Activated CD8-positive, alpha-beta T cell treated with anti-CD3 and anti-CD28 coated beads, Interleukin-2, amount 10 ng/mL, durations not matched to agents 7 days and 5 days (primary cell): ENCODE results near the gene PDE3B. TPM values are rescaled to one million over a fixed set of nuclear protein-coding genes. Genes with fewer than 3 reads are reported as not detected.
A peak's percentile ranks its signal among the peaks of the same experiment; 100 is the strongest.

ENCODE experiments used
- ATAC-seq: fragments of 150-1000 bp; cut with Tn5 transposase; one replicate; pipeline ENCODE4 v1.10.0; 2021; ENCODE audit warnings: moderate library complexity
- CTCF ChIA-PET: fragments of 350-600 bp; sonication (Branson Sonifier 250); formaldehyde crosslinking; loops from one replicate; lab custom pipeline; 2021; ENCODE audit warnings: antibody characterized with exemption; lab: Charles Lee
- POLR2A ChIA-PET: fragments of 350-600 bp; sonication (Branson Sonifier 250); formaldehyde crosslinking; loops from one replicate; lab custom pipeline; 2021; ENCODE audit warnings: antibody characterized with exemption; lab: Charles Lee
- DNase-seq: peaks from one replicate; pipeline ENCODE4 v3.0.0-alpha.2; 2020
- H3K27ac Mint-ChIP-seq: one replicate; pipeline ENCODE4 v1.8.0; 2021; ENCODE audit warnings: mild to moderate bottlenecking, mixed read lengths
- H3K27me3 Mint-ChIP-seq: one replicate; pipeline ENCODE4 v1.8.0; 2021; ENCODE audit warnings: low read depth, mixed read lengths
- H3K36me3 Mint-ChIP-seq: one replicate; pipeline ENCODE4 v1.8.0; 2021; ENCODE audit warnings: low read depth, mixed read lengths
- H3K4me1 Mint-ChIP-seq: one replicate; pipeline ENCODE4 v1.8.0; 2021; ENCODE audit warnings: low read depth, mixed read lengths
- H3K4me3 Mint-ChIP-seq: one replicate; pipeline ENCODE4 v1.8.0; 2021; ENCODE audit warnings: mild to moderate bottlenecking, mixed read lengths
- H3K9me3 Mint-ChIP-seq: one replicate; pipeline ENCODE4 v1.8.0; 2022; ENCODE audit warnings: mixed read lengths; ENCODE audit not compliant: insufficient read depth
- total RNA-seq, 2 experiments: library from RNA; stranded (reverse); gene quantifications; one replicate each; pipeline ENCODE4 v1.2.3, GENCODE V29; 2021

The PDE3B gene
- total RNA-seq, 2 experiments from 2014 or later, result 74.8 to 81.4 TPM

GRCh38 chr11:14641801-14642200 is 1.8 kb upstream of the PDE3B start:
- peaks cover 55% of the 10 kb centered on the region for H3K36me3 Mint-ChIP-seq
- H3K4me3 Mint-ChIP-seq, result peak overlapping the region; percentile 81
- ChIA-PET CTCF (interaction anchor here (1.0 to 1.8 kb wide), 3 partner anchors 100 to 266 kb away, joined by 3 to 6 read pairs (median 4); no protein-coding TSS in a partner anchor), POLR2A (interaction anchor here (0.6 to 4.3 kb wide), 2 partner anchors 120 to 123 kb away, joined by 3 to 52 read pairs; no protein-coding TSS in a partner anchor)
- ATAC-seq, result no peak
- no peak for DNase-seq
- peak overlapping the region; percentile 23 for H3K27ac Mint-ChIP-seq
- peaks cover 47% of the 10 kb centered on the region for H3K4me1 Mint-ChIP-seq
- H3K27me3 Mint-ChIP-seq, result no peaks in the 10 kb centered on the region
- no peaks in the 10 kb centered on the region for H3K9me3 Mint-ChIP-seq

- Mint-ChIP-seq H3K9me3 (no peaks in the 10 kb centered on the region), H3K27ac (peak overlapping the region; percentile 81), H3K36me3 (peaks cover 52% of the 10 kb centered on the region), H3K4me3 (peak overlapping the region; percentile 81), H3K4me1 (peaks cover 41% of the 10 kb centered on the region), H3K27me3 (no peaks in the 10 kb centered on the region)
- POLR2A ChIA-PET, result interaction anchor here (4.1 to 4.7 kb wide), 3 partner anchors 64 to 249 kb away, joined by 20 to 52 read pairs (median 36); partner anchors contain the start of gene CYP2R1
- CTCF ChIA-PET, result interaction anchor here (1.8 to 3.3 kb wide), 2 partner anchors 105 to 265 kb away, joined by 6 to 22 read pairs; no protein-coding TSS in a partner anchor
- ATAC-seq (no peak), DNase-seq (no peak)
Measured at GRCh38 chr11:14642453-14642852, 1.2 kb upstream of the PDE3B start.

- peak; percentile 2 for ATAC-seq
- Mint-ChIP-seq H3K9me3 (no peaks in the 10 kb centered on the region), H3K4me3 (peak overlapping the region; percentile 81), H3K27ac (peak overlapping the region; percentile 81), H3K4me1 (peaks cover 40% of the 10 kb centered on the region), H3K36me3 (peaks cover 52% of the 10 kb centered on the region), H3K27me3 (no peaks in the 10 kb centered on the region)
- POLR2A ChIA-PET, result interaction anchor here (0.9 to 4.7 kb wide), 7 partner anchors 8 to 280 kb away, joined by 3 to 52 read pairs (median 6); partner anchors contain the start of gene CYP2R1
- CTCF ChIA-PET, result interaction anchor here (1.1 to 4.1 kb wide), 5 partner anchors 106 to 265 kb away, joined by 4 to 22 read pairs (median 6); partner anchors contain the start of gene PSMA1
- peak; percentile 43 for DNase-seq
Measured at GRCh38 chr11:14642873-14643696, 519 bp upstream of the PDE3B start.

- H3K36me3 Mint-ChIP-seq, result peaks cover 58% of the 10 kb centered on the region
- peak overlapping the region; percentile 81 for H3K4me3 Mint-ChIP-seq
- CTCF ChIA-PET, result interaction anchor here (0.8 to 4.1 kb wide), 24 partner anchors 8 to 263 kb away, joined by 3 to 22 read pairs (median 4); partner anchors contain the start of genes CYP2R1 and PSMA1
- peak overlapping the region; percentile 91 for H3K27ac Mint-ChIP-seq
- no peaks in the 10 kb centered on the region for H3K9me3 Mint-ChIP-seq
- DNase-seq (peak; percentile 59), ATAC-seq (peak; percentile 43)
- peaks cover 45% of the 10 kb centered on the region for H3K4me1 Mint-ChIP-seq
- H3K27me3 Mint-ChIP-seq, result no peaks in the 10 kb centered on the region
- POLR2A ChIA-PET, result interaction anchor here (0.6 to 4.7 kb wide), 30 partner anchors 9 to 279 kb away, joined by 3 to 52 read pairs (median 4); partner anchors contain the start of genes COPB1, CYP2R1 and PSMA1
Measured at GRCh38 chr11:14644226-14645014, 816 bp downstream of the PDE3B start.

- POLR2A ChIA-PET, result interaction anchor here (0.6 to 4.7 kb wide), 23 partner anchors 9 to 1183 kb away, joined by 3 to 52 read pairs (median 5); partner anchors contain the start of genes BTBD10, COPB1, CYP2R1 and PSMA1
- no peaks in the 10 kb centered on the region for H3K27me3 Mint-ChIP-seq
- CTCF ChIA-PET, result interaction anchor here (0.7 to 4.1 kb wide), 28 partner anchors 9 to 263 kb away, joined by 3 to 22 read pairs (median 4); partner anchors contain the start of genes CYP2R1 and PSMA1
- peaks cover 45% of the 10 kb centered on the region for H3K4me1 Mint-ChIP-seq
- H3K4me3 Mint-ChIP-seq, result peak overlapping the region; percentile 81
- H3K27ac Mint-ChIP-seq, result peak overlapping the region; percentile 91
- ATAC-seq (no peak), DNase-seq (peak; percentile 60)
- peaks cover 59% of the 10 kb centered on the region for H3K36me3 Mint-ChIP-seq
- H3K9me3 Mint-ChIP-seq, result no peaks in the 10 kb centered on the region
Measured at GRCh38 chr11:14645015-14645912, 1.7 kb downstream of the PDE3B start.

GRCh38 chr11:14645985-14646900 is 2.6 kb downstream of the PDE3B start:
- Mint-ChIP-seq H3K4me1 (peaks cover 47% of the 10 kb centered on the region), H3K27me3 (no peaks in the 10 kb centered on the region), H3K9me3 (no peaks in the 10 kb centered on the region), H3K4me3 (peak overlapping the region; percentile 81), H3K27ac (peak overlapping the region; percentile 82), H3K36me3 (peaks cover 60% of the 10 kb centered on the region)
- peak; percentile 70 for DNase-seq
- ATAC-seq, result peak; percentile 9
- ChIA-PET CTCF (interaction anchor here (0.7 to 4.1 kb wide), 14 partner anchors 10 to 262 kb away, joined by 3 to 22 read pairs (median 4); partner anchors contain the start of genes CYP2R1 and PSMA1), POLR2A (interaction anchor here (1.0 to 4.7 kb wide), 9 partner anchors 39 to 1183 kb away, joined by 3 to 52 read pairs (median 16); partner anchors contain the start of genes BTBD10, CYP2R1 and PSMA1)

- ChIA-PET CTCF (interaction anchor here (1.8 to 1.9 kb wide), 2 partner anchors 114 to 258 kb away, joined by 4 to 5 read pairs; no protein-coding TSS in a partner anchor), POLR2A (interaction anchor here (0.6 to 1.0 kb wide), 2 partner anchors 18 to 178 kb away, joined by 3 to 5 read pairs; no protein-coding TSS in a partner anchor)
- Mint-ChIP-seq H3K36me3 (peaks cover 80% of the 10 kb centered on the region), H3K9me3 (no peaks in the 10 kb centered on the region), H3K4me3 (no peak overlapping the region), H3K27ac (no peak overlapping the region), H3K4me1 (peaks cover 60% of the 10 kb centered on the region), H3K27me3 (no peaks in the 10 kb centered on the region)
- DNase-seq (no peak), ATAC-seq (no peak)
Measured at GRCh38 chr11:14650064-14650463, 6.5 kb downstream of the PDE3B start.

GRCh38 chr11:14653090-14653489 is 9.5 kb downstream of the PDE3B start:
- H3K27ac Mint-ChIP-seq, result no peak overlapping the region
- H3K9me3 Mint-ChIP-seq, result no peaks in the 10 kb centered on the region
- ChIA-PET CTCF (interaction anchor here (1.3 to 1.4 kb wide), 2 partner anchors 32 to 255 kb away, joined by 3 to 5 read pairs; no protein-coding TSS in a partner anchor), POLR2A (interaction anchor here (0.6 to 0.9 kb wide), 3 partner anchors 17 to 1374 kb away, joined by 3 read pairs; no protein-coding TSS in a partner anchor)
- no peak for ATAC-seq
- peaks cover 89% of the 10 kb centered on the region for H3K36me3 Mint-ChIP-seq
- no peak overlapping the region for H3K4me3 Mint-ChIP-seq
- no peak for DNase-seq
- peaks cover 74% of the 10 kb centered on the region for H3K4me1 Mint-ChIP-seq
- no peaks in the 10 kb centered on the region for H3K27me3 Mint-ChIP-seq

GRCh38 chr11:14655435-14655834 is 11.8 kb downstream of the PDE3B start:
- no peak for DNase-seq
- ATAC-seq, result peak; percentile 35
- H3K4me3 Mint-ChIP-seq, result no peak overlapping the region
- POLR2A ChIA-PET, result interaction anchor here (0.5 kb wide), 1 partner anchor 355 kb away, joined by 3 read pairs; no protein-coding TSS in a partner anchor
- no peaks in the 10 kb centered on the region for H3K9me3 Mint-ChIP-seq
- CTCF ChIA-PET, result interaction anchor here (1.1 to 1.3 kb wide), 2 partner anchors 10 to 252 kb away, joined by 4 to 5 read pairs; no protein-coding TSS in a partner anchor
- H3K27ac Mint-ChIP-seq, result no peak overlapping the region
- peaks cover 59% of the 10 kb centered on the region for H3K4me1 Mint-ChIP-seq
- H3K36me3 Mint-ChIP-seq, result peaks cover 91% of the 10 kb centered on the region
- no peaks in the 10 kb centered on the region for H3K27me3 Mint-ChIP-seq
